Measurements from ENCODE around the gene CETN1.

GRCh38 chr18:543447-544078 lies 36.6 kb upstream of the CETN1 start:
- TF ChIP-seq, protein P1, sequence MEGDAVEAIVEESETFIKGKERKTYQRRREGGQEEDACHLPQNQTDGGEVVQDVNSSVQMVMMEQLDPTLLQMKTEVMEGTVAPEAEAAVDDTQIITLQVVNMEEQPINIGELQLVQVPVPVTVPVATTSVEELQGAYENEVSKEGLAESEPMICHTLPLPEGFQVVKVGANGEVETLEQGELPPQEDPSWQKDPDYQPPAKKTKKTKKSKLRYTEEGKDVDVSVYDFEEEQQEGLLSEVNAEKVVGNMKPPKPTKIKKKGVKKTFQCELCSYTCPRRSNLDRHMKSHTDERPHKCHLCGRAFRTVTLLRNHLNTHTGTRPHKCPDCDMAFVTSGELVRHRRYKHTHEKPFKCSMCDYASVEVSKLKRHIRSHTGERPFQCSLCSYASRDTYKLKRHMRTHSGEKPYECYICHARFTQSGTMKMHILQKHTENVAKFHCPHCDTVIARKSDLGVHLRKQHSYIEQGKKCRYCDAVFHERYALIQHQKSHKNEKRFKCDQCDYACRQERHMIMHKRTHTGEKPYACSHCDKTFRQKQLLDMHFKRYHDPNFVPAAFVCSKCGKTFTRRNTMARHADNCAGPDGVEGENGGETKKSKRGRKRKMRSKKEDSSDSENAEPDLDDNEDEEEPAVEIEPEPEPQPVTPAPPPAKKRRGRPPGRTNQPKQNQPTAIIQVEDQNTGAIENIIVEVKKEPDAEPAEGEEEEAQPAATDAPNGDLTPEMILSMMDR (IDR thresholded peaks at IDR 0.05; ENCODE audit: low read depth, low read length) = no peak
- no peak for TF ChIP-seq EZH2phosphoT487 (IDR thresholded peaks at IDR 0.05; ENCODE audit: low read depth)
